ENCODE data around the gene IL17RD. TPM values are rescaled to one million over a fixed set of nuclear protein-coding genes. Genes with fewer than 3 reads are reported as not detected.

The IL17RD gene
- total RNA-seq, 1 donor from 2014 or later, result 10.7 TPM

- no peak for DNase-seq (ENCODE audit: low spot score)
- Mint-ChIP-seq H3K4me1 (ENCODE audit: unreplicated experiment) (no peaks in the 10 kb centered on the region), H3K36me3 (ENCODE audit: low read depth, unreplicated experiment) (no peaks in the 10 kb centered on the region), H3K4me3 (ENCODE audit: unreplicated experiment) (no peak overlapping the region), H3K27me3 (ENCODE audit: unreplicated experiment) (peaks cover 7% of the 10 kb centered on the region), H3K27ac (ENCODE audit: unreplicated experiment) (no peak overlapping the region), H3K9me3 (ENCODE audit: unreplicated experiment) (no peaks in the 10 kb centered on the region)
- no peak for TF ChIP-seq CTCF (IDR thresholded peaks at IDR 0.05; ENCODE audit: unreplicated experiment)
These were observed 82.7 kb downstream of the IL17RD start for GRCh38 chr3:57082481-57082880.

- peaks cover 7% of the 10 kb centered on the region for H3K27me3 Mint-ChIP-seq (ENCODE audit: unreplicated experiment)
- no peak for DNase-seq (ENCODE audit: low spot score)
- H3K9me3 Mint-ChIP-seq (ENCODE audit: unreplicated experiment), result no peaks in the 10 kb centered on the region
- H3K36me3 Mint-ChIP-seq (ENCODE audit: low read depth, unreplicated experiment), result no peaks in the 10 kb centered on the region
- no peak overlapping the region for H3K4me3 Mint-ChIP-seq (ENCODE audit: unreplicated experiment)
- no peak for TF ChIP-seq CTCF (IDR thresholded peaks at IDR 0.05; ENCODE audit: unreplicated experiment)
- no peaks in the 10 kb centered on the region for H3K4me1 Mint-ChIP-seq (ENCODE audit: unreplicated experiment)
- no peak overlapping the region for H3K27ac Mint-ChIP-seq (ENCODE audit: unreplicated experiment)
These were observed 84.0 kb downstream of the IL17RD start for GRCh38 chr3:57081173-57081572.

- Mint-ChIP-seq H3K4me3 (ENCODE audit: unreplicated experiment) (peak overlapping the region; percentile 59), H3K27ac (ENCODE audit: unreplicated experiment) (no peak overlapping the region), H3K36me3 (ENCODE audit: low read depth, unreplicated experiment) (no peaks in the 10 kb centered on the region), H3K9me3 (ENCODE audit: unreplicated experiment) (no peaks in the 10 kb centered on the region), H3K4me1 (ENCODE audit: unreplicated experiment) (no peaks in the 10 kb centered on the region), H3K27me3 (ENCODE audit: unreplicated experiment) (peaks cover 7% of the 10 kb centered on the region)
- no peak for TF ChIP-seq CTCF (IDR thresholded peaks at IDR 0.05; ENCODE audit: unreplicated experiment)
- no peak for DNase-seq (ENCODE audit: low spot score)
These were observed 85.0 kb downstream of the IL17RD start for GRCh38 chr3:57080171-57080570.

GRCh38 chr3:57079474-57079831 lies 85.7 kb downstream of the IL17RD start:
- Mint-ChIP-seq H3K4me1 (ENCODE audit: unreplicated experiment) (no peaks in the 10 kb centered on the region), H3K36me3 (ENCODE audit: low read depth, unreplicated experiment) (no peaks in the 10 kb centered on the region), H3K27me3 (ENCODE audit: unreplicated experiment) (peaks cover 9% of the 10 kb centered on the region), H3K27ac (ENCODE audit: unreplicated experiment) (no peak overlapping the region), H3K4me3 (ENCODE audit: unreplicated experiment) (peak overlapping the region; percentile 59), H3K9me3 (ENCODE audit: unreplicated experiment) (no peaks in the 10 kb centered on the region)
- DNase-seq (ENCODE audit: low spot score), result no peak
- TF ChIP-seq CTCF (IDR thresholded peaks at IDR 0.05; ENCODE audit: unreplicated experiment), result no peak

GRCh38 chr3:57078635-57079473 lies 86.3 kb downstream of the IL17RD start:
- H3K36me3 Mint-ChIP-seq (ENCODE audit: low read depth, unreplicated experiment), result no peaks in the 10 kb centered on the region
- peaks cover 9% of the 10 kb centered on the region for H3K27me3 Mint-ChIP-seq (ENCODE audit: unreplicated experiment)
- DNase-seq (ENCODE audit: low spot score), result peak; percentile 66
- no peaks in the 10 kb centered on the region for H3K4me1 Mint-ChIP-seq (ENCODE audit: unreplicated experiment)
- no peak for TF ChIP-seq CTCF (IDR thresholded peaks at IDR 0.05; ENCODE audit: unreplicated experiment)
- H3K9me3 Mint-ChIP-seq (ENCODE audit: unreplicated experiment), result no peaks in the 10 kb centered on the region
- H3K27ac Mint-ChIP-seq (ENCODE audit: unreplicated experiment), result no peak overlapping the region
- no peak overlapping the region for H3K4me3 Mint-ChIP-seq (ENCODE audit: unreplicated experiment)

Measured in endothelial cell (in vitro differentiated cells).